A204.1 (cell line): ENCODE measurements around the gene FDXR.

ENCODE experiments used
- FAIRE-seq: peaks from 2 replicates; lab custom pipeline; 2012; peaks lifted over from hg19 to GRCh38; lab: Jason Lieb, UNC

Gene FDXR

GRCh38 chr17:74855323-74855722, 17.5 kb downstream of the FDXR start:
- no peak for FAIRE-seq

GRCh38 chr17:74854792-74855191, 18.0 kb downstream of the FDXR start:
- no peak for FAIRE-seq

- FAIRE-seq, result no peak
These were observed 19.1 kb downstream of the FDXR start for GRCh38 chr17:74853669-74854068.

- no peak for FAIRE-seq
These were observed 19.8 kb downstream of the FDXR start for GRCh38 chr17:74853048-74853397.

GRCh38 chr17:74852237-74853047, 20.4 kb downstream of the FDXR start:
- no peak for FAIRE-seq

- FAIRE-seq, result no peak
These were observed 21.1 kb downstream of the FDXR start for GRCh38 chr17:74851612-74852236.

GRCh38 chr17:74850914-74851313, 21.9 kb downstream of the FDXR start:
- FAIRE-seq, result no peak

GRCh38 chr17:74850310-74850709, 22.5 kb downstream of the FDXR start:
- no peak for FAIRE-seq

- FAIRE-seq, result no peak
These were observed 24.0 kb downstream of the FDXR start for GRCh38 chr17:74848656-74849399.

- no peak for FAIRE-seq
These were observed 26.2 kb downstream of the FDXR start for GRCh38 chr17:74846621-74847020.

- no peak for FAIRE-seq
These were observed 29.5 kb downstream of the FDXR start for GRCh38 chr17:74843352-74843627.

- FAIRE-seq, result no peak
These were observed 30.0 kb downstream of the FDXR start for GRCh38 chr17:74842599-74843351.

GRCh38 chr17:74842146-74842598, 30.6 kb downstream of the FDXR start:
- no peak for FAIRE-seq

GRCh38 chr17:74840989-74841666, 31.7 kb downstream of the FDXR start:
- no peak for FAIRE-seq

- no peak for FAIRE-seq
These were observed 32.6 kb downstream of the FDXR start for GRCh38 chr17:74839990-74840852.

- no peak for FAIRE-seq
These were observed 34.5 kb downstream of the FDXR start for GRCh38 chr17:74838274-74838673.

GRCh38 chr17:74836691-74837467, 35.9 kb downstream of the FDXR start:
- FAIRE-seq, result no peak

GRCh38 chr17:74836191-74836590, 36.6 kb downstream of the FDXR start:
- FAIRE-seq, result no peak

GRCh38 chr17:74833501-74834377, 39.1 kb downstream of the FDXR start:
- FAIRE-seq, result no peak
